C4-2B (cell line): ENCODE data around the gene THRAP3.

Source experiments
- ZFX ChIP-seq: fragments of 450-650 bp; IDR thresholded peaks from 2 replicates; pipeline ENCODE4 v1.6.1; 2017
- TF ChIP-seq, protein P1 (sequence below): fragments of 450-650 bp; conservative IDR thresholded peaks from 2 replicates; pipeline ENCODE4 v1.5.1; 2017; ENCODE audit warnings: mild to moderate bottlenecking

DNA sequence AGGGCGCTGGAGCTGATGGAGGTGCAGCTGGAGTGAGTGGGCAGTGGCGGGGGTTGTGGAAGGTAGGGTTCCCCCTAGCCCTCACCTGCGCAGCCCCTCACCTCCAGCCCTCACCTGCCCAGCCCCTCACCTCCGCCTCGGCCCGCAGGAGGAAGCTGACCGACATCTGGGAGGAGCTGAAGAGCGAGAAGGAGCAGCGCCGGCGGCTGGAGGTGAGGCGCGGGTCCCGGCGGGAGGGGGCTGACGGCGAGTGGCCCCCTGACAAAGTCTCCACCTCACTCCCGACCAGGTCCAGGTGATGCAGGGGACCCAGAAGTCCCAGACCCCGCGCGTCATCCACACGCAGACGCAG is 96.5 kb downstream of the THRAP3 start:
- TF ChIP-seq, protein P1, sequence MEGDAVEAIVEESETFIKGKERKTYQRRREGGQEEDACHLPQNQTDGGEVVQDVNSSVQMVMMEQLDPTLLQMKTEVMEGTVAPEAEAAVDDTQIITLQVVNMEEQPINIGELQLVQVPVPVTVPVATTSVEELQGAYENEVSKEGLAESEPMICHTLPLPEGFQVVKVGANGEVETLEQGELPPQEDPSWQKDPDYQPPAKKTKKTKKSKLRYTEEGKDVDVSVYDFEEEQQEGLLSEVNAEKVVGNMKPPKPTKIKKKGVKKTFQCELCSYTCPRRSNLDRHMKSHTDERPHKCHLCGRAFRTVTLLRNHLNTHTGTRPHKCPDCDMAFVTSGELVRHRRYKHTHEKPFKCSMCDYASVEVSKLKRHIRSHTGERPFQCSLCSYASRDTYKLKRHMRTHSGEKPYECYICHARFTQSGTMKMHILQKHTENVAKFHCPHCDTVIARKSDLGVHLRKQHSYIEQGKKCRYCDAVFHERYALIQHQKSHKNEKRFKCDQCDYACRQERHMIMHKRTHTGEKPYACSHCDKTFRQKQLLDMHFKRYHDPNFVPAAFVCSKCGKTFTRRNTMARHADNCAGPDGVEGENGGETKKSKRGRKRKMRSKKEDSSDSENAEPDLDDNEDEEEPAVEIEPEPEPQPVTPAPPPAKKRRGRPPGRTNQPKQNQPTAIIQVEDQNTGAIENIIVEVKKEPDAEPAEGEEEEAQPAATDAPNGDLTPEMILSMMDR = no peak
- no peak for TF ChIP-seq ZFX
